HepG2 (cell line): ENCODE measurements around the gene TIA1. TPM values are rescaled to one million over a fixed set of nuclear protein-coding genes. Genes with fewer than 3 reads are reported as not detected.

Source experiments
- BORCS8-MEF2B ChIP-seq: sonication (generic); formaldehyde crosslinking; IDR thresholded peaks from 2 replicates; pipeline ENCODE4 v1.8.0; 2022; ENCODE audit warnings: mild to moderate bottlenecking, missing genetic modification reagents
- CREB1 ChIP-seq, 2 experiments: fragments of 450-650 bp in 1 of 2; IDR thresholded peaks; 2 replicates each; pipeline ENCODE4 v1.6.1; 2016 to 2017; ENCODE audit warnings: control low read depth in 1 of 2, mild to moderate bottlenecking in 1 of 2, missing compliant biosample characterization in 1 of 2, missing genetic modification characterization in 1 of 2
- KDM6A ChIP-seq: IDR thresholded peaks from 2 replicates; pipeline ENCODE4 v1.6.1; 2016; ENCODE audit warnings: low read depth
- KMT2A ChIP-seq: sonication (generic); formaldehyde crosslinking; IDR thresholded peaks from 2 replicates; pipeline ENCODE4 v1.4.0; 2020; ENCODE audit warnings: missing genetic modification reagents
- MTERF4 ChIP-seq: sonication (generic); formaldehyde crosslinking; IDR thresholded peaks from 2 replicates; pipeline ENCODE4 v1.8.0; 2023; ENCODE audit warnings: mild to moderate bottlenecking, missing genetic modification reagents
- PHF5A ChIP-seq: IDR thresholded peaks from one replicate; pipeline ENCODE4 v1.6.1; 2018; ENCODE audit warnings: low read depth, missing genetic modification reagents; ENCODE audit not compliant: unreplicated experiment
- SMAD1 ChIP-seq: sonication (generic); formaldehyde crosslinking; IDR thresholded peaks from 2 replicates; pipeline ENCODE4 v1.4.0; 2020; ENCODE audit warnings: missing genetic modification reagents, low read depth, mild to moderate bottlenecking, borderline replicate concordance
- SP2 ChIP-seq: sonication (generic); formaldehyde crosslinking; IDR thresholded peaks from 2 replicates; pipeline ENCODE4 v1.5.1; 2020; ENCODE audit warnings: mild to moderate bottlenecking, missing genetic modification reagents
- STAT6 ChIP-seq: sonication (generic); formaldehyde crosslinking; IDR thresholded peaks from 2 replicates; pipeline ENCODE4 v1.4.0; 2020; ENCODE audit warnings: missing genetic modification reagents, mild to moderate bottlenecking, borderline replicate concordance
- TAF15 ChIP-seq: fragments of 200-400 bp; formaldehyde crosslinking; IDR thresholded peaks from one replicate; pipeline ENCODE4 v1.6.1; 2018; ENCODE audit warnings: mild to moderate bottlenecking, low read depth, low read length; ENCODE audit not compliant: poor library complexity, severe bottlenecking
- TEF ChIP-seq: sonication (generic); formaldehyde crosslinking; IDR thresholded peaks from 2 replicates; pipeline ENCODE4 v1.5.0; 2020; ENCODE audit warnings: missing genetic modification reagents
- TFE3 ChIP-seq: IDR thresholded peaks from 2 replicates; pipeline ENCODE4 v1.6.1; 2016
- UBTF ChIP-seq: sonication (generic); formaldehyde crosslinking; IDR thresholded peaks from 2 replicates; pipeline ENCODE4 v1.4.0; 2020; ENCODE audit warnings: mild to moderate bottlenecking, missing genetic modification reagents
- ZBTB26 ChIP-seq: IDR thresholded peaks from 2 replicates; pipeline ENCODE4 v1.6.1; 2016; ENCODE audit warnings: missing compliant biosample characterization, missing genetic modification reagents, borderline replicate concordance
- ZNF614 ChIP-seq: IDR thresholded peaks from 2 replicates; pipeline ENCODE4 v1.6.1; 2018; ENCODE audit warnings: missing biosample characterization, missing genetic modification reagents, inconsistent platforms, borderline replicate concordance
- polyA plus RNA-seq, 8 experiments: library from polyadenylated mRNA; depleted of rRNA in 3 of 8; stranded (reverse) in 7 of 8; unstranded in 1 of 8; fragments of >200 nt; fragmentation: Illumina TruSeq in 4 of 8; extraction: Trizol in 4 of 8; gene quantifications; 2 replicates each; pipeline versions ENCODE4 v1.2.1 to v1.2.3, GENCODE V29; 2011 to 2016; ENCODE audit warnings: low read depth in 4 of 8, missing spikeins in 1 of 8, mixed read lengths in 1 of 8; ENCODE audit not compliant: insufficient read depth in 1 of 8
- total RNA-seq, 5 experiments: library from RNA; depleted of rRNA; stranded (reverse); fragments of >200 nt; fragmentation: Illumina TruSeq; extraction: Trizol; gene quantifications; 2 replicates each; pipeline ENCODE4 v1.2.3, GENCODE V29; 2016; ENCODE audit warnings: low read depth in 1 of 5

The TIA1 gene
- total and polyA plus RNA-seq, 2 of the 13 experiments (the other 11 are each of a cell fraction or from before 2014, with no cell fraction given): 209 to 319 TPM

- peak; percentile 88 for TF ChIP-seq UBTF (CRISPR knock-in tag)
- peak; percentile 92 for TF ChIP-seq KMT2A (CRISPR knock-in tag)
- TF ChIP-seq STAT6 (CRISPR knock-in tag): no peak
- TF ChIP-seq ZNF614: peak; percentile 84; the same call in 1 of the 2 replicates
- TF ChIP-seq CREB1 (IDR thresholded peaks at IDR 0.05): no peak
- peak; percentile 44; the same call in 1 of the 2 replicates for TF ChIP-seq CREB1 (CRISPR knock-in tag; IDR thresholded peaks at IDR 0.05)
- no peak; the same call in 1 of the 2 replicates for TF ChIP-seq SMAD1 (CRISPR knock-in tag)
- TF ChIP-seq MTERF4 (CRISPR knock-in tag): peak; percentile 17; the same call in 1 of the 2 replicates
- TF ChIP-seq TFE3 (CRISPR knock-in tag): peak; percentile 30; the same call in 1 of the 2 replicates
- peak; percentile 64; the same call in 1 of the 2 replicates for TF ChIP-seq BORCS8-MEF2B (CRISPR knock-in tag)
- TF ChIP-seq PHF5A (CRISPR knock-in tag): no peak
- no peak for TF ChIP-seq KDM6A (CRISPR knock-in tag)
- TF ChIP-seq ZBTB26: peak; percentile 71; the same call in 1 of the 2 replicates
- no peak for TF ChIP-seq TEF (CRISPR knock-in tag)
- peak; percentile 59 for TF ChIP-seq TAF15
- no peak for TF ChIP-seq SP2 (CRISPR knock-in tag)
Observed at GRCh38 chr2:70248181-70248847, at the start of gene TIA1 (continued).
